ENCODE data around the gene ANGPTL2.

DNA sequence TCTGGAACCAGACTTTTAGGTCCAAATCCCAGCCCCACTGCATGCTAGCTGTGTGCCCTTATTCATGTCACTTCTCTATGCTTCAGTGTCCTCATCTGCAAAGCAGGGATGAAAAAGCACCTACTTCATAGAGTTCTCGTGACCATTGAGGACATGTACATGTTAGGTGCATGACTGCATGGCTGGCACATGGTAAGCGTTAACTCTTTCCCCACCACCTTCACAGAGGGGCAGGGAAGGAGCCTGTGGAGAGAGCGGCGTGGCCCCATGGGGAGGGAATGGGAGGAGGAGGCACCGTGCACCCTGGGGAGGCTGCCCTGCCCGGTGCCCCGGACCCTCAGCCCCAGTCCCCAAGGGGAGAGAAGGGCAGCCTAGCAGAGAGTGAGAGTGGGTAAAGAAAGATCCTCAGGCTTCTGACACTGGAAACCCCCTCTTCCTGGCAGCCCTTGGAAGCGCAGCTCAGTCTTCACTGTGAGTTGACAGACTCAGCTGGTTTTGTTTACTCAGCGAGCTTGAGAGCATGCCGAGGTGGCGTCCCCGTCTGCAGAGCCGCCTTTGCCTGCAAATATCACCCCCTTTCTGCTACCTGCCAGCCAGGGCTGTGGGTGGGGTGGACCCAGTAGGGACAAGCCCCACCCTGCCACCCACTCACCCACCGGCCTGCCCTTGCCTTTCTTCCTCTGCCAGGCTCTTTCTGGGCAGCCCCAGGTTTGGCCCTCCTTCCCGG is 10.6 kb upstream of the ANGPTL2 start:
- TF ChIP-seq, protein P1, sequence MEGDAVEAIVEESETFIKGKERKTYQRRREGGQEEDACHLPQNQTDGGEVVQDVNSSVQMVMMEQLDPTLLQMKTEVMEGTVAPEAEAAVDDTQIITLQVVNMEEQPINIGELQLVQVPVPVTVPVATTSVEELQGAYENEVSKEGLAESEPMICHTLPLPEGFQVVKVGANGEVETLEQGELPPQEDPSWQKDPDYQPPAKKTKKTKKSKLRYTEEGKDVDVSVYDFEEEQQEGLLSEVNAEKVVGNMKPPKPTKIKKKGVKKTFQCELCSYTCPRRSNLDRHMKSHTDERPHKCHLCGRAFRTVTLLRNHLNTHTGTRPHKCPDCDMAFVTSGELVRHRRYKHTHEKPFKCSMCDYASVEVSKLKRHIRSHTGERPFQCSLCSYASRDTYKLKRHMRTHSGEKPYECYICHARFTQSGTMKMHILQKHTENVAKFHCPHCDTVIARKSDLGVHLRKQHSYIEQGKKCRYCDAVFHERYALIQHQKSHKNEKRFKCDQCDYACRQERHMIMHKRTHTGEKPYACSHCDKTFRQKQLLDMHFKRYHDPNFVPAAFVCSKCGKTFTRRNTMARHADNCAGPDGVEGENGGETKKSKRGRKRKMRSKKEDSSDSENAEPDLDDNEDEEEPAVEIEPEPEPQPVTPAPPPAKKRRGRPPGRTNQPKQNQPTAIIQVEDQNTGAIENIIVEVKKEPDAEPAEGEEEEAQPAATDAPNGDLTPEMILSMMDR (conservative IDR thresholded peaks at IDR 0.05 in 1 of 2, IDR thresholded peaks at IDR 0.05 in 1 of 2; ENCODE audit: extremely low read depth in 1 of 2, insufficient read depth in 1 of 2, low read depth in 1 of 2, low read length in 2 of 2), result no peak
- TF ChIP-seq EZH2 (IDR thresholded peaks at IDR 0.05; ENCODE audit: borderline replicate concordance, low read length), result no peak
